Measurements from ENCODE around the gene VPS51. TPM values are rescaled to one million over a fixed set of nuclear protein-coding genes. Genes with fewer than 3 reads are reported as not detected.

The VPS51 gene
- total and polyA plus RNA-seq, 2 of the 13 experiments (the other 11 are each of a cell fraction or from before 2014, with no cell fraction given): 76.3 to 90.6 TPM

GRCh38 chr11:65120831-65121230 is 24.8 kb downstream of the VPS51 start (continued):
- TF ChIP-seq ZNF746 (CRISPR knock-in tag; IDR thresholded peaks at IDR 0.05) (no peak), DBP (CRISPR knock-in tag; IDR thresholded peaks at IDR 0.05; ENCODE audit: not compliant biosample characterization) (no peak)

GRCh38 chr11:65121447-65121864 is 25.4 kb downstream of the VPS51 start:
- peaks cover 41% of the 10 kb centered on the region for H3K4me1 ChIP-seq (ENCODE audit: insufficient read depth, low read length)
- peak overlapping the region; percentile 95 for H3K9ac ChIP-seq (ENCODE audit: insufficient read depth, low read depth, low read length)
- no peak for DNase-seq (ENCODE audit: low spot score)
- in situ Hi-C loops (cut with HindIII; ENCODE audit: extremely low pct_ligation_motif_present, low pct_unique_long_range_greater_than_20kb): no loop called here
- ATAC-seq: peak; percentile 10
- H3K27ac ChIP-seq (ENCODE audit: extremely low read length, insufficient read depth, low read length): peak overlapping the region; percentile 76
- H3K9me3 ChIP-seq (ENCODE audit: low read length): no peaks in the 10 kb centered on the region
- intact Hi-C loops (cut with micrococcal nuclease; ENCODE audit: unreplicated experiment): no loop called here
- no TSS peak for BruUV-seq (replicated peaks)
- peak overlapping the region; percentile 96 for H3K4me2 ChIP-seq (ENCODE audit: low read depth, low read length)
- H3K27me3 ChIP-seq (ENCODE audit: control insufficient read depth in 1 of 2, insufficient read depth in 2 of 2, low read length in 2 of 2): no peaks in the 10 kb centered on the region; a peak in 1 of 5 replicates
- FAIRE-seq: no peak
- no peaks in the 10 kb centered on the region for H4K20me1 ChIP-seq (ENCODE audit: insufficient read depth, low read length)
- WGBS (ENCODE audit: low lambda C conversion rate): 0% methylated on average over 17 of the region's 22 CpGs
- POLR2A ChIA-PET: interaction anchor here (0.5 to 4.9 kb wide), 31 partner anchors 10 to 531 kb away, joined by 3 to 105 read pairs (median 4); partner anchors contain the start of genes ARL2, BATF2, CAPN1 and DPF2
- peaks cover 46% of the 10 kb centered on the region for H3K79me2 ChIP-seq (ENCODE audit: insufficient read depth, low read length)
- H2AFZ ChIP-seq (ENCODE audit: low read length): no peak overlapping the region
- H3K4me3 ChIP-seq (replicated peaks in 1 of 3; ENCODE audit: insufficient read depth in 1 of 3, low read depth in 2 of 3, low read length in 3 of 3): peak overlapping the region; percentile 79 to 91 (median 81)
- H3K36me3 ChIP-seq (replicated peaks in 1 of 2; ENCODE audit: control insufficient read depth in 1 of 2, insufficient read depth in 2 of 2, low read length in 2 of 2): peaks cover 19 to 44% of the 10 kb centered on the region in 2 experiments
- CTCF ChIA-PET (ENCODE audit: low intra/inter-chr PET ratio, low total read pairs): no interaction called here
- 0 out of 2 replicates have a peak, but pooled peaks have one; percentile 59 for TF ChIP-seq ZBTB8A (CRISPR knock-in tag; IDR thresholded peaks at IDR 0.05; ENCODE audit: borderline replicate concordance, low read depth)
- no peak for TF ChIP-seq TGIF2 (CRISPR knock-in tag; IDR thresholded peaks at IDR 0.05)
- TF ChIP-seq AHR (CRISPR knock-in tag; IDR thresholded peaks at IDR 0.05): no peak
- TF ChIP-seq RNF2 (conservative IDR thresholded peaks at IDR 0.05; ENCODE audit: low read depth): no peak
- no peak for TF ChIP-seq SAP130 (CRISPR knock-in tag; IDR thresholded peaks at IDR 0.05; ENCODE audit: low read depth)
- TF ChIP-seq PHB2 (IDR thresholded peaks at IDR 0.05; ENCODE audit: partially characterized antibody): no peak
- no peak for TF ChIP-seq MED13 (CRISPR knock-in tag; IDR thresholded peaks at IDR 0.05)
- peak; percentile 35; the same call in 1 of the 3 replicates for TF ChIP-seq MXI1 (IDR thresholded peaks at IDR 0.05; ENCODE audit: borderline replicate concordance, low read depth, low read length)
- TF ChIP-seq BCL6 (CRISPR knock-in tag; IDR thresholded peaks at IDR 0.05): no peak
- no peak for TF ChIP-seq HMG20B (CRISPR knock-in tag; conservative IDR thresholded peaks at IDR 0.05)
- TF ChIP-seq ZMYM3 (CRISPR knock-in tag; IDR thresholded peaks at IDR 0.05): no peak
- TF ChIP-seq DZIP1 (CRISPR knock-in tag; IDR thresholded peaks at IDR 0.05): 0 out of 2 replicates have a peak, but pooled peaks have one; percentile 54
- TF ChIP-seq SRY (CRISPR knock-in tag; IDR thresholded peaks at IDR 0.05): no peak
- TF ChIP-seq MTF1 (CRISPR knock-in tag; IDR thresholded peaks at IDR 0.05): no peak
- TF ChIP-seq ZNF749 (CRISPR knock-in tag; IDR thresholded peaks at IDR 0.05; ENCODE audit: borderline replicate concordance): no peak
- TF ChIP-seq ZNF576 (CRISPR knock-in tag; IDR thresholded peaks at IDR 0.05): 0 out of 2 replicates have a peak, but pooled peaks have one; percentile 37
- peak; percentile 5; the same call in 1 of the 2 replicates for TF ChIP-seq ZNF280B (CRISPR knock-in tag; IDR thresholded peaks at IDR 0.05; ENCODE audit: borderline replicate concordance)
- no peak for TF ChIP-seq ZFP82 (CRISPR knock-in tag; IDR thresholded peaks at IDR 0.05; ENCODE audit: borderline replicate concordance)
